GM12872 (cell line): Measurements from ENCODE around the gene DSCAML1.

Experiments used
- TF ChIP-seq, protein P1 (sequence below): IDR thresholded peaks from 3 replicates; pipeline ENCODE4 v1.5.1; 2011; ENCODE audit warnings: low read depth, mild to moderate bottlenecking, low read length, moderate library complexity; ENCODE audit not compliant: insufficient read depth

Gene DSCAML1

GRCh38 chr11:117421476-117421875 is 375.5 kb downstream of the DSCAML1 start:
- TF ChIP-seq, protein P1, sequence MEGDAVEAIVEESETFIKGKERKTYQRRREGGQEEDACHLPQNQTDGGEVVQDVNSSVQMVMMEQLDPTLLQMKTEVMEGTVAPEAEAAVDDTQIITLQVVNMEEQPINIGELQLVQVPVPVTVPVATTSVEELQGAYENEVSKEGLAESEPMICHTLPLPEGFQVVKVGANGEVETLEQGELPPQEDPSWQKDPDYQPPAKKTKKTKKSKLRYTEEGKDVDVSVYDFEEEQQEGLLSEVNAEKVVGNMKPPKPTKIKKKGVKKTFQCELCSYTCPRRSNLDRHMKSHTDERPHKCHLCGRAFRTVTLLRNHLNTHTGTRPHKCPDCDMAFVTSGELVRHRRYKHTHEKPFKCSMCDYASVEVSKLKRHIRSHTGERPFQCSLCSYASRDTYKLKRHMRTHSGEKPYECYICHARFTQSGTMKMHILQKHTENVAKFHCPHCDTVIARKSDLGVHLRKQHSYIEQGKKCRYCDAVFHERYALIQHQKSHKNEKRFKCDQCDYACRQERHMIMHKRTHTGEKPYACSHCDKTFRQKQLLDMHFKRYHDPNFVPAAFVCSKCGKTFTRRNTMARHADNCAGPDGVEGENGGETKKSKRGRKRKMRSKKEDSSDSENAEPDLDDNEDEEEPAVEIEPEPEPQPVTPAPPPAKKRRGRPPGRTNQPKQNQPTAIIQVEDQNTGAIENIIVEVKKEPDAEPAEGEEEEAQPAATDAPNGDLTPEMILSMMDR = no peak

DNA sequence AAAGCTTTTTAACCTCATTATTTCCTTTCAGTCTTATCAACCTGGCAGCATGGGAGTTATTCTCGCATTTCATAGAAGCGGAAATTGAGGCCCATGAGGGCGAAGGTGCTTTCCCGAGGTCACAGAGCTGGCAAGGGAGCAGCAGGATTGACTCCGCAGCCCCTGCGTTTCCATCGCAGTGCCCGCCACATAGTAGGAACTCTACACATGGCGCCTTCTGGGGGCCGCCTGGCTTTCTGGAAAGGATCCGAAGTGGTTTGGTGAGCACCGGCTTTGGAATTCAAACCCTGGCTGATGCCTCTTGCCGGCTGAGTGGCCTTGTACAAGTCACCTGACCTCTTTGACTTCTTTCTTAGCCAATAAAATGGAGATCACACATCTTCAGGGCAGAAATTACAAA is 376.0 kb downstream of the DSCAML1 start:
- TF ChIP-seq, protein P1 = no peak

DNA sequence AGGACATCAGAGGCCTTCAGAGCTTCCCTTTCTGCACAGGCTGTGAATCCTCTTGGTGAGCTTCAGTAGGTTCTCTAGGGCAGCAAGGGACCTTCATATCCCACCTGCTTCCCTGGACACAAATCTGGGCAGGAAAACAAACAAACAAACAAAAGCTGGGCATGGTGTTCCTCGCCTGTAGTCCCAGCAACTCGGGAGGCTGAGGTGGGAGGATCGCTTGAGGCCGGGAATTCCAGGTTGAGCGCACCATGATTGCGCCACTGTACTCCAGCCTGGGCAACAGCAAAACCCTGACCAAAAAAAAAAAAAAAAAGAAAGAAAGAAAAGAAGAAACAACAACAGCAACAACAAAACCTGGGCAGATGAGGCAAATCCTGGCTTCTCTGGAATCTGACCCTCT is 376.4 kb downstream of the DSCAML1 start:
- TF ChIP-seq, protein P1 = no peak

- TF ChIP-seq, protein P1 = no peak
Observed at GRCh38 chr11:117420143-117420485, 376.9 kb downstream of the DSCAML1 start.

GRCh38 chr11:117419482-117420142 is 377.4 kb downstream of the DSCAML1 start:
- TF ChIP-seq, protein P1 = no peak

DNA sequence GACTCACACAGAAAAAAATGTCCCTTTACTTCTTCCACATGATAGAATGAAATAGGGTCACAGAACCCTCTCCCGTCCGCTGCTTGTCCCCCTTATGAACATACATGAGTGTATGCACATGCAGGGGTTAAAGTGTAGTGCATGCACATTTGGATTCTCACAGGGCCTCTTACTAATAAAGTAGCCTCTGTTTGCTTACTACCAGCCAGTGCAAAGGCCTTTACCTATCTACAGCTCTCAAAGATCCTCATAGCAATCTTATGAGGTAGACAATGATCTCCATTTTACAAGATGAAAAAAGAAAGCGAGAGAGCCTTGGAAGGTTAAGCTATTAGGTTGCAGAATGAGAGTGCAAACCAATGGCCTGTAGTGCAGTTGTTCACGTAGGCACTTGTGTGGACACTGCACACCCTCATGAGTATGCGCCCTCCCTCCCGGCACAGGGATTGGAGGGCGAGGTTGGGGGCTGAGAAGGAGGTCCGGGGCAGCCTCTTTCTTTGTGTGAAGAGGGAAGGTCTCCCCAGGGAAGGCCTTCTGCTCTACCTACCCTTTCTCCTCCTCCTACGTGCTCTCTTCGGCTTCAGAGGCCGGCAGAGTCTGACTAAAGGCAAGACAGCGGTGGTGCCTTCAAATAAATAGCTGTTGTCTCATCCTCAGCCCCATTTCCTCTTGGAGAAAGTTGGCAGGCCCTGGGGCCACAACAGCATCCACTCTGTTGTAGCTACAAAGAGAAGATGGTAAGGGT is 378.1 kb downstream of the DSCAML1 start:
- TF ChIP-seq, protein P1 = no peak

DNA sequence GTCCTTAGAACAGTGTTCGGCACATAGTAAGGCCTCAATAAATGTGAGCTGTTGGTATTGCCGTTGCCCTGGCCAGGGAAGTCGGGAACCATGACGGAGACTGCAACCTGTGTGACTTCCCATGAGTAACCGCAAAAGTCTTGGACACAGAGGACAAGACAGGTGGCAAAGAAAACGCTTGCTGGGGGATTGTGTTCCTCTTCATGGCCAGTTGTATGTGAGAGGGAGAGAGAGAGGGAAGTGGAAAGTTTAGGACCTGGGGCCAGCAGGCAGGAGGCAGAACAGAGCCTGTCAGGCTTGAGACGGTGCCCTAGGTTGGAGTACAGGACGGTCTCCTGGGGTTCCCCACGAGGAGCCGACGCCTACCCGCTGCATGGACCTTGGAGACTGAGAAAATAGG is 379.2 kb downstream of the DSCAML1 start:
- TF ChIP-seq, protein P1 = no peak
